ENCODE measurements around the gene ABCD3.

Gene ABCD3

DNA sequence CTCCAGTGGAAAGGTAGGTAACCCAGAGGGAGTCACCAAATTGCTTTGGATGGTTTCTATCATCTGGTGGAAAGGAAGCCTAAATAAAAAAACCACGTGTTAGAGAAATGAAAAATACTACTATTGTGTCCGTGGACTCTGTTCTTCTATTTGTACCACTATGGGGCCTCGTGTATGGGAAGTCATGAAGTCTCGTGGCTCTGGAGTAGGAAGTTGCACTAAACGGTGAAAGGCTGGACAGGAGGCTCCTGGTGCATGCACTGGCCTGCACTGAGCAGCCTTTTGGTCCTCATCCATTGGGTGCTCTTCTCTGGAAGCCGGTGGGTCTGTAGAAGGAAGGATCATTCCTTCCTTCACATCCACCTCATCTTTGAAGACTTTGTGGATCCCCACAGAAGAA, 106.3 kb downstream of the ABCD3 start:
- TF ChIP-seq, protein P1, sequence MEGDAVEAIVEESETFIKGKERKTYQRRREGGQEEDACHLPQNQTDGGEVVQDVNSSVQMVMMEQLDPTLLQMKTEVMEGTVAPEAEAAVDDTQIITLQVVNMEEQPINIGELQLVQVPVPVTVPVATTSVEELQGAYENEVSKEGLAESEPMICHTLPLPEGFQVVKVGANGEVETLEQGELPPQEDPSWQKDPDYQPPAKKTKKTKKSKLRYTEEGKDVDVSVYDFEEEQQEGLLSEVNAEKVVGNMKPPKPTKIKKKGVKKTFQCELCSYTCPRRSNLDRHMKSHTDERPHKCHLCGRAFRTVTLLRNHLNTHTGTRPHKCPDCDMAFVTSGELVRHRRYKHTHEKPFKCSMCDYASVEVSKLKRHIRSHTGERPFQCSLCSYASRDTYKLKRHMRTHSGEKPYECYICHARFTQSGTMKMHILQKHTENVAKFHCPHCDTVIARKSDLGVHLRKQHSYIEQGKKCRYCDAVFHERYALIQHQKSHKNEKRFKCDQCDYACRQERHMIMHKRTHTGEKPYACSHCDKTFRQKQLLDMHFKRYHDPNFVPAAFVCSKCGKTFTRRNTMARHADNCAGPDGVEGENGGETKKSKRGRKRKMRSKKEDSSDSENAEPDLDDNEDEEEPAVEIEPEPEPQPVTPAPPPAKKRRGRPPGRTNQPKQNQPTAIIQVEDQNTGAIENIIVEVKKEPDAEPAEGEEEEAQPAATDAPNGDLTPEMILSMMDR (conservative IDR thresholded peaks at IDR 0.05; ENCODE audit: low read depth, low read length) = no peak
- no peak for DNase-seq (ENCODE audit: low read depth)
- no peak overlapping the region for H3K4me3 ChIP-seq (ENCODE audit: low read depth, low read length)

DNA sequence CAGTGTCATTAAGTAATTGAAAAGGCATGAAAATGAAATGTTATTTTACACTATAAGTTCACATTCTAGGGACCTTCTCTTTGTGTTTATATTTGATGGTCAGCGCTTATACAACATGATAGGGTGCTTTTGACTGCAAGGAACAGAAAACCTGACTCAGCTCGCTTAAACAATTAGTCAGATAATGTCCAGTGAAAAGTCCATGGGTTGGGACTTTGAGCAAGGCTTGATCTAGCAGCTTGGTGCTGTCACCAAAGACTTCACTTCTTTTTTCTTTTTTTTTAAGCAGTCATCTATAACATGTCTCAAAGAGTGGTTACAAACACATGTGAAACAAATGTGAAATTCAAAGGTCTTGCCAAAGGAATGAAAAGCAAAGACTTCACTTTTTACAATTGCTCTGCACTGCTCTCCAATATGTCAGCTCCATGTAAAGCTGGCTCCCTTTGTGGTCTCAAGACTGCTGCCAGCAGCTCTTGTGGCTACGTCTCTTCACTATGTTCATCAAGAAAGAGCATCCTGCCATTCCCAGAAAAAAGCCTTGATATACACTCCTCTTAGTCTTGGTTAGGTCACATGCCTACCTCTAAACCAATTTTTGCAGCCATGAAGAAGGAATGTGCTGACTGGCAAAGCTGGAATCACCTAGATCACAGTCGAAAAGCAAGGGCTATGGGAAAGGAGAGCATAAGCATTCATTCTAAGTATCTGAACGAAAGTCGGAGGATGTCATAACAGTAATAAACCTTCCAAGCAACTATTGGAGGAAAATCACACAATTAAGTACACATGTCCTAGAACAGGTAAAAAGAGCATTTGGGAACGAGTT, 108.2 kb downstream of the ABCD3 start:
- TF ChIP-seq, protein P1 (conservative IDR thresholded peaks at IDR 0.05; ENCODE audit: low read depth, low read length) = no peak
- peak; percentile 14 for DNase-seq (ENCODE audit: low read depth)
- H3K4me3 ChIP-seq (ENCODE audit: low read depth, low read length) = no peak overlapping the region

DNA sequence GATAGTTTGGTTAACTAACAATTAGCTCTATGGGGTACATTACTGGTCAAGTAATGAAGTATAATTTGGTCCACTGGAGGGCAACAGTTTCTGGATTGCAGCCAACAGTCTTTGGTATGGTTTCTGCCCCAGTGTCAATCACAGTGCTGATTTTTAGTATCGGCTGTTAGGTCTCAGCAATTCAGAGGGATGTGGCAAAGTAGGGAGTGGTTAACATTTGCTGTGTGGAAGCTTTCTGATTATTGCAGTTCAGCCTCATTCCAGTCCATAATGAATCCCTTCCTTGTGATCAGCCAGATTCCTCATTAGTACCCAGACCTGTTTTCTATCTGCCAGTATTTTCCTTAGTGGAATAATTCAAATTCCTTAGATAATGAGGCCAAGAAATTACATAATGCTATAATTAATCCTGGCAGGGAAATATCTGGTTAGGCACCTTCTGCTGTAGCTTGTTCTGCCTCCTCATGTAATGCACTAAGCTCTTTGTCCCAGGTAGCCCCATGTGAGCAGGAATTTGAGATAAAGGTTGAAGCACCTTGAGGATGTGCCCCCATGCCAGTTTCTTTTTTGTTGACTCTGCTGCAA, 109.3 kb downstream of the ABCD3 start:
- DNase-seq (ENCODE audit: low read depth) = peak; percentile 62
- TF ChIP-seq, protein P1 (conservative IDR thresholded peaks at IDR 0.05; ENCODE audit: low read depth, low read length) = peak; percentile 21
- no peak overlapping the region for H3K4me3 ChIP-seq (ENCODE audit: low read depth, low read length)

DNA sequence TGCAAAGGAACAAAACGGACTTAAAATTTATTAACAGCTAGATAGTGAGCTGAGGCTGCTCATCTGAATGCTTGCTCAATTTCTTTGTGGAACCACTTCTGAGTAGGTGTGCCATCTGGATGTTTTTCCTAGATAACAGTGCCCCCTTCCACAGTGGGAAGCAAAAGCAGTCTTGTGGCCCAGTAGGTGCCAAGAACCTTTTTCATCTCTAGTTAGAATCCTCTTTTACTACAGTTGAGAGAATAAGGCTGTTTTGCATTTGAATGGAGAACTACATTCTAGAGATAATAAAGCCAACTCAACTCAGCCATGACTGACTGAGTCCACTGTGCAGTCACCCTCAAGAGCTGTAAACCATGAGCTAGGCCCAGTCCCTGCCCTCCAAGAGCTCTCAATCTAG, 110.1 kb downstream of the ABCD3 start:
- TF ChIP-seq, protein P1 (conservative IDR thresholded peaks at IDR 0.05; ENCODE audit: low read depth, low read length) = peak; percentile 14
- peak; percentile 39 for DNase-seq (ENCODE audit: low read depth)
- no peak overlapping the region for H3K4me3 ChIP-seq (ENCODE audit: low read depth, low read length)

DNA sequence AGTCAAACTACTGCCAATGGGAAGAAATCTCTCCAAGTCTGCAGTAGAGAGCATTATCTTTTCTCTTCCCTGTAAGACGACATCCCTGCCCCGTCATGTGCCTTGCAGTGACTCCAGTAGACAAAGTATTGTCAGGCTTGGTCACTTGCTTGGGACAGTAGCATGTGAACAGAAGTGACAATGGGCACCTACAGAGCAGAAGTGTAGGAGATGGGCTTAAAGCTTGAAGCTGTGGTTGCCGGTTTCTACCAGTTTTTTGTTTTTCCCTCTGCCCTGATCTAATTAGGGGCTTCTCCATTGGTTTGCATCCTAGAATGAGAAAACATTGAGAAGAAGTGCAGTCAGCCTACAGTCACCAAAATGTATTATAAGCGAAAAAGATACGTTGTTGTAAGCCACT, 110.6 kb downstream of the ABCD3 start:
- no peak overlapping the region for H3K4me3 ChIP-seq (ENCODE audit: low read depth, low read length)
- no peak for DNase-seq (ENCODE audit: low read depth)
- TF ChIP-seq, protein P1 (conservative IDR thresholded peaks at IDR 0.05; ENCODE audit: low read depth, low read length) = no peak

DNA sequence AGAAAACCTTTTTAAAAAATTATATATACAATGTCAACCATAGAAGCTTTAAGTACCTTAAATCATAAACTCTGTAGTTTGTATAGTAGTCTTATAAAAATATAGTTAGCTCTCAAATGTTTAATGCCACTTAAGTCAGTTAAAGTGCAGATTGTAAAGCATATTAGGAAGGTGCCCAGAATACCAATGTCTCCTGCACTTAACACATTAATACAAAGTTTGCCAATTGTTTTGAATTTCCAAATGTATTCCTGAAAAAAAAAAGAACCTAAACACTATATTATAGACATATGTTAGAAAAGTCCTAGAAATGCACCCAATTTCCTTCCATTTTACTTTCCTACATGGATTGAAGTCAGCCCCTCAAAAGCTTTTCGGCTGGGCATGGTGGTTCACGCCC, 111.2 kb downstream of the ABCD3 start:
- H3K4me3 ChIP-seq (ENCODE audit: low read depth, low read length) = no peak overlapping the region
- TF ChIP-seq, protein P1 (conservative IDR thresholded peaks at IDR 0.05; ENCODE audit: low read depth, low read length) = no peak
- no peak for DNase-seq (ENCODE audit: low read depth)
